HepG2 (cell line): ENCODE results near the gene HMMR. TPM values are rescaled to one million over a fixed set of nuclear protein-coding genes. Genes with fewer than 3 reads are reported as not detected.

Source experiments
- AKAP8 ChIP-seq: sonication (generic); formaldehyde crosslinking; IDR thresholded peaks from 2 replicates; pipeline ENCODE4 v1.5.1; 2020; ENCODE audit warnings: mild to moderate bottlenecking, missing genetic modification reagents
- ATF7 ChIP-seq, 2 experiments: fragments of 450-650 bp in 1 of 2; sonication (generic) in 1 of 2; formaldehyde crosslinking in 1 of 2; IDR thresholded peaks; 2 replicates each; pipeline versions ENCODE4 v1.4.0 to v1.6.1; 2016 to 2020; ENCODE audit warnings: antibody characterized with exemption in 1 of 2, mild to moderate bottlenecking in 1 of 2, missing genetic modification reagents in 1 of 2
- CBFB ChIP-seq: sonication (generic); formaldehyde crosslinking; IDR thresholded peaks from 2 replicates; pipeline ENCODE4 v1.4.0; 2020; ENCODE audit warnings: missing genetic modification reagents
- CHD2 ChIP-seq: IDR thresholded peaks from 2 replicates; pipeline ENCODE4 v1.6.1; 2011; ENCODE audit warnings: low read depth, low read length, improper control_type of control experiment
- FOXP1 ChIP-seq, 2 experiments: fragments of 450-650 bp in 1 of 2; IDR thresholded peaks; 2 replicates each; pipeline ENCODE4 v1.6.1; 2017 to 2018; ENCODE audit warnings: antibody characterized with exemption in 1 of 2
- ISL2 ChIP-seq: sonication (generic); formaldehyde crosslinking; IDR thresholded peaks from 2 replicates; pipeline ENCODE4 v1.5.0; 2020; ENCODE audit warnings: missing genetic modification reagents
- PAF1 ChIP-seq: IDR thresholded peaks from 2 replicates; pipeline ENCODE4 v1.6.1; 2016; ENCODE audit warnings: missing genetic modification reagents, missing compliant biosample characterization
- RBM39 ChIP-seq: fragments of 200-400 bp; formaldehyde crosslinking; IDR thresholded peaks from one replicate; pipeline ENCODE4 v1.6.1; 2018; ENCODE audit warnings: antibody characterized with exemption, mild to moderate bottlenecking, low read depth, low read length; ENCODE audit not compliant: poor library complexity, severe bottlenecking
- SKIL ChIP-seq: sonication (generic); formaldehyde crosslinking; IDR thresholded peaks from 2 replicates; pipeline ENCODE4 v1.8.0; 2022; ENCODE audit warnings: missing genetic modification reagents, mild to moderate bottlenecking, moderate library complexity, borderline replicate concordance
- SP1 ChIP-seq, 2 experiments: fragments of 450-650 bp in 1 of 2; sonication (generic) in 1 of 2; formaldehyde crosslinking in 1 of 2; IDR thresholded peaks; 2 replicates each; pipeline versions ENCODE4 v1.4.0 to v1.6.1; 2016 to 2020; ENCODE audit warnings: missing genetic modification reagents in 1 of 2
- STAT5B ChIP-seq: sonication (generic); formaldehyde crosslinking; IDR thresholded peaks from 2 replicates; pipeline ENCODE4 v1.4.0; 2020; ENCODE audit warnings: missing genetic modification reagents
- ZFP36L1 ChIP-seq: sonication (generic); formaldehyde crosslinking; IDR thresholded peaks from 2 replicates; pipeline ENCODE4 v1.8.0; 2022; ENCODE audit warnings: mild to moderate bottlenecking, missing genetic modification reagents, moderate library complexity
- ZNF543 ChIP-seq: sonication (generic); formaldehyde crosslinking; IDR thresholded peaks from 2 replicates; pipeline ENCODE4 v1.4.0; 2020; ENCODE audit warnings: mild to moderate bottlenecking, missing genetic modification reagents
- ZNF879 ChIP-seq: sonication (generic); formaldehyde crosslinking; IDR thresholded peaks from 2 replicates; pipeline ENCODE4 v1.8.1; 2023; ENCODE audit warnings: missing genetic modification reagents
- ZSCAN9 ChIP-seq: IDR thresholded peaks from 2 replicates; pipeline ENCODE4 v1.6.1; 2016; ENCODE audit warnings: borderline replicate concordance
- polyA plus RNA-seq, 8 experiments: library from polyadenylated mRNA; depleted of rRNA in 3 of 8; stranded (reverse) in 7 of 8; unstranded in 1 of 8; fragments of >200 nt; fragmentation: Illumina TruSeq in 4 of 8; extraction: Trizol in 4 of 8; gene quantifications; 2 replicates each; pipeline versions ENCODE4 v1.2.1 to v1.2.3, GENCODE V29; 2011 to 2016; ENCODE audit warnings: low read depth in 4 of 8, missing spikeins in 1 of 8, mixed read lengths in 1 of 8; ENCODE audit not compliant: insufficient read depth in 1 of 8
- total RNA-seq, 5 experiments: library from RNA; depleted of rRNA; stranded (reverse); fragments of >200 nt; fragmentation: Illumina TruSeq; extraction: Trizol; gene quantifications; 2 replicates each; pipeline ENCODE4 v1.2.3, GENCODE V29; 2016; ENCODE audit warnings: low read depth in 1 of 5
- TF ChIP-seq, protein P1 (sequence below): sonication (generic); formaldehyde crosslinking; IDR thresholded peaks from 2 replicates; pipeline ENCODE4 v1.4.0; 2020; ENCODE audit warnings: mild to moderate bottlenecking, missing genetic modification reagents
- TF ChIP-seq, protein P2 (sequence below): sonication (generic); formaldehyde crosslinking; IDR thresholded peaks from 2 replicates; pipeline ENCODE4 v1.5.0; 2020; ENCODE audit warnings: missing genetic modification reagents
- TF ChIP-seq, protein P3 (sequence below): sonication (generic); formaldehyde crosslinking; IDR thresholded peaks from 2 replicates; pipeline ENCODE4 v1.4.0; 2020; ENCODE audit warnings: missing genetic modification reagents, low read depth, mild to moderate bottlenecking, borderline replicate concordance
- TF ChIP-seq, protein P4 (sequence below): sonication (generic); formaldehyde crosslinking; IDR thresholded peaks from 2 replicates; pipeline ENCODE4 v1.4.0; 2020; ENCODE audit warnings: mild to moderate bottlenecking, missing genetic modification reagents

HMMR gene
- total and polyA plus RNA-seq, 2 of the 13 experiments (the other 11 are each of a cell fraction or from before 2014, with no cell fraction given) = 8.5 to 48.3 TPM

GRCh38 chr5:163505368-163506094, 45.1 kb downstream of the HMMR start, which contains the start of gene MAT2B (continued):
- TF ChIP-seq, protein P1, sequence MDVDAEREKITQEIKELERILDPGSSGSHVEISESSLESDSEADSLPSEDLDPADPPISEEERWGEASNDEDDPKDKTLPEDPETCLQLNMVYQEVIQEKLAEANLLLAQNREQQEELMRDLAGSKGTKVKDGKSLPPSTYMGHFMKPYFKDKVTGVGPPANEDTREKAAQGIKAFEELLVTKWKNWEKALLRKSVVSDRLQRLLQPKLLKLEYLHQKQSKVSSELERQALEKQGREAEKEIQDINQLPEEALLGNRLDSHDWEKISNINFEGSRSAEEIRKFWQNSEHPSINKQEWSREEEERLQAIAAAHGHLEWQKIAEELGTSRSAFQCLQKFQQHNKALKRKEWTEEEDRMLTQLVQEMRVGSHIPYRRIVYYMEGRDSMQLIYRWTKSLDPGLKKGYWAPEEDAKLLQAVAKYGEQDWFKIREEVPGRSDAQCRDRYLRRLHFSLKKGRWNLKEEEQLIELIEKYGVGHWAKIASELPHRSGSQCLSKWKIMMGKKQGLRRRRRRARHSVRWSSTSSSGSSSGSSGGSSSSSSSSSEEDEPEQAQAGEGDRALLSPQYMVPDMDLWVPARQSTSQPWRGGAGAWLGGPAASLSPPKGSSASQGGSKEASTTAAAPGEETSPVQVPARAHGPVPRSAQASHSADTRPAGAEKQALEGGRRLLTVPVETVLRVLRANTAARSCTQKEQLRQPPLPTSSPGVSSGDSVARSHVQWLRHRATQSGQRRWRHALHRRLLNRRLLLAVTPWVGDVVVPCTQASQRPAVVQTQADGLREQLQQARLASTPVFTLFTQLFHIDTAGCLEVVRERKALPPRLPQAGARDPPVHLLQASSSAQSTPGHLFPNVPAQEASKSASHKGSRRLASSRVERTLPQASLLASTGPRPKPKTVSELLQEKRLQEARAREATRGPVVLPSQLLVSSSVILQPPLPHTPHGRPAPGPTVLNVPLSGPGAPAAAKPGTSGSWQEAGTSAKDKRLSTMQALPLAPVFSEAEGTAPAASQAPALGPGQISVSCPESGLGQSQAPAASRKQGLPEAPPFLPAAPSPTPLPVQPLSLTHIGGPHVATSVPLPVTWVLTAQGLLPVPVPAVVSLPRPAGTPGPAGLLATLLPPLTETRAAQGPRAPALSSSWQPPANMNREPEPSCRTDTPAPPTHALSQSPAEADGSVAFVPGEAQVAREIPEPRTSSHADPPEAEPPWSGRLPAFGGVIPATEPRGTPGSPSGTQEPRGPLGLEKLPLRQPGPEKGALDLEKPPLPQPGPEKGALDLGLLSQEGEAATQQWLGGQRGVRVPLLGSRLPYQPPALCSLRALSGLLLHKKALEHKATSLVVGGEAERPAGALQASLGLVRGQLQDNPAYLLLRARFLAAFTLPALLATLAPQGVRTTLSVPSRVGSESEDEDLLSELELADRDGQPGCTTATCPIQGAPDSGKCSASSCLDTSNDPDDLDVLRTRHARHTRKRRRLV = peak; percentile 68; the same call in 1 of the 2 replicates
- TF ChIP-seq, protein P2, sequence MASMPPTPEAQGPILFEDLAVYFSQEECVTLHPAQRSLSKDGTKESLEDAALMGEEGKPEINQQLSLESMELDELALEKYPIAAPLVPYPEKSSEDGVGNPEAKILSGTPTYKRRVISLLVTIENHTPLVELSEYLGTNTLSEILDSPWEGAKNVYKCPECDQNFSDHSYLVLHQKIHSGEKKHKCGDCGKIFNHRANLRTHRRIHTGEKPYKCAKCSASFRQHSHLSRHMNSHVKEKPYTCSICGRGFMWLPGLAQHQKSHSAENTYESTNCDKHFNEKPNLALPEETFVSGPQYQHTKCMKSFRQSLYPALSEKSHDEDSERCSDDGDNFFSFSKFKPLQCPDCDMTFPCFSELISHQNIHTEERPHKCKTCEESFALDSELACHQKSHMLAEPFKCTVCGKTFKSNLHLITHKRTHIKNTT (CRISPR knock-in tag) = no peak; the same call in 1 of the 2 replicates
- TF ChIP-seq STAT5B (CRISPR knock-in tag) (no peak), SP1 (IDR thresholded peaks at IDR 0.05) (no peak), SP1 (CRISPR knock-in tag; IDR thresholded peaks at IDR 0.05) (peak; percentile 82), ZFP36L1 (no peak), FOXP1 (IDR thresholded peaks at IDR 0.05) (no peak), FOXP1 (CRISPR knock-in tag; IDR thresholded peaks at IDR 0.05) (peak; percentile 58), CHD2 (no peak), ZNF879 (CRISPR knock-in tag) (0 out of 2 replicates have a peak, but pooled peaks have one; percentile 19), PAF1 (CRISPR knock-in tag) (no peak), SKIL (0 out of 2 replicates have a peak, but pooled peaks have one; percentile 38), CBFB (CRISPR knock-in tag) (no peak), RBM39 (peak; percentile 95), ATF7 (IDR thresholded peaks at IDR 0.05) (no peak), ATF7 (CRISPR knock-in tag; IDR thresholded peaks at IDR 0.05) (0 out of 2 replicates have a peak, but pooled peaks have one; percentile 31), ZNF543 (CRISPR knock-in tag) (no peak), AKAP8 (CRISPR knock-in tag) (no peak), ZSCAN9 (peak; percentile 72; the same call in 1 of the 2 replicates), ISL2 (CRISPR knock-in tag) (peak; percentile 60)
- TF ChIP-seq, protein P3, sequence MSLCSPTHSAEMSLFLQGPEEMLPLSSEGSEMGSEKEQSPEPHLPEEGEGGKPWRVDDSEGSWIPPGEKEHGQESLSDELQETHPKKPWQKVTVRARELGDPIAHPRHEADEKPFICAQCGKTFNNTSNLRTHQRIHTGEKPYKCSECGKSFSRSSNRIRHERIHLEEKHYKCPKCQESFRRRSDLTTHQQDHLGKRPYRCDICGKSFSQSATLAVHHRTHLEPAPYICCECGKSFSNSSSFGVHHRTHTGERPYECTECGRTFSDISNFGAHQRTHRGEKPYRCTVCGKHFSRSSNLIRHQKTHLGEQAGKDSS (CRISPR knock-in tag) = peak; percentile 68; the same call in 1 of the 2 replicates
- TF ChIP-seq, protein P4, sequence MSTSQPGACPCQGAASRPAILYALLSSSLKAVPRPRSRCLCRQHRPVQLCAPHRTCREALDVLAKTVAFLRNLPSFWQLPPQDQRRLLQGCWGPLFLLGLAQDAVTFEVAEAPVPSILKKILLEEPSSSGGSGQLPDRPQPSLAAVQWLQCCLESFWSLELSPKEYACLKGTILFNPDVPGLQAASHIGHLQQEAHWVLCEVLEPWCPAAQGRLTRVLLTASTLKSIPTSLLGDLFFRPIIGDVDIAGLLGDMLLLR (CRISPR knock-in tag) = peak; percentile 93
